Kidney epithelial cell (primary cell): ENCODE data around the gene GRM7. TPM values are rescaled to one million over a fixed set of nuclear protein-coding genes. Genes with fewer than 3 reads are reported as not detected.

Experiments
- DNase-seq: peaks from one replicate; pipeline ENCODE4 v3.0.0-alpha.2; 2010; ENCODE audit warnings: low read depth
- H3K27me3 ChIP-seq: 2 replicates; pipeline ENCODE4 v1.6.0; 2011; ENCODE audit warnings: low read length; ENCODE audit not compliant: control insufficient read depth, insufficient read depth
- H3K36me3 ChIP-seq: 2 replicates; pipeline ENCODE4 v1.5.1; 2011; ENCODE audit warnings: low read length; ENCODE audit not compliant: control insufficient read depth, insufficient read depth
- H3K4me3 ChIP-seq: 2 replicates; pipeline ENCODE4 v1.5.1; 2011; ENCODE audit warnings: low read depth, mild to moderate bottlenecking, control low read depth, low read length
- total RNA-seq: library from RNA; depleted of rRNA; stranded (reverse); fragments of >200 nt; gene quantifications from 2 replicates; pipeline ENCODE4 v1.2.3, GENCODE V29; 2015
- TF ChIP-seq, protein P1 (sequence below): IDR thresholded peaks from 2 replicates; pipeline ENCODE4 v1.5.1; 2011; ENCODE audit warnings: mild to moderate bottlenecking, moderate library complexity, low read length, control low read depth, inconsistent platforms; ENCODE audit not compliant: insufficient read depth, poor library complexity, severe bottlenecking

GRM7 gene
- total RNA-seq, 1 donor from 2014 or later, result 0.17 TPM

- no peaks in the 10 kb centered on the region for H3K27me3 ChIP-seq
- no peak for DNase-seq
- no peak overlapping the region for H3K4me3 ChIP-seq
- TF ChIP-seq, protein P1, sequence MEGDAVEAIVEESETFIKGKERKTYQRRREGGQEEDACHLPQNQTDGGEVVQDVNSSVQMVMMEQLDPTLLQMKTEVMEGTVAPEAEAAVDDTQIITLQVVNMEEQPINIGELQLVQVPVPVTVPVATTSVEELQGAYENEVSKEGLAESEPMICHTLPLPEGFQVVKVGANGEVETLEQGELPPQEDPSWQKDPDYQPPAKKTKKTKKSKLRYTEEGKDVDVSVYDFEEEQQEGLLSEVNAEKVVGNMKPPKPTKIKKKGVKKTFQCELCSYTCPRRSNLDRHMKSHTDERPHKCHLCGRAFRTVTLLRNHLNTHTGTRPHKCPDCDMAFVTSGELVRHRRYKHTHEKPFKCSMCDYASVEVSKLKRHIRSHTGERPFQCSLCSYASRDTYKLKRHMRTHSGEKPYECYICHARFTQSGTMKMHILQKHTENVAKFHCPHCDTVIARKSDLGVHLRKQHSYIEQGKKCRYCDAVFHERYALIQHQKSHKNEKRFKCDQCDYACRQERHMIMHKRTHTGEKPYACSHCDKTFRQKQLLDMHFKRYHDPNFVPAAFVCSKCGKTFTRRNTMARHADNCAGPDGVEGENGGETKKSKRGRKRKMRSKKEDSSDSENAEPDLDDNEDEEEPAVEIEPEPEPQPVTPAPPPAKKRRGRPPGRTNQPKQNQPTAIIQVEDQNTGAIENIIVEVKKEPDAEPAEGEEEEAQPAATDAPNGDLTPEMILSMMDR, result no peak
- H3K36me3 ChIP-seq, result no peaks in the 10 kb centered on the region
Observed at GRCh38 chr3:6878731-6879130, 17.8 kb downstream of the GRM7 start.

- TF ChIP-seq, protein P1, result no peak
- Histone ChIP-seq H3K36me3 (no peaks in the 10 kb centered on the region), H3K27me3 (no peaks in the 10 kb centered on the region), H3K4me3 (no peak overlapping the region)
- no peak for DNase-seq
Observed at GRCh38 chr3:6912240-6912639, 51.3 kb downstream of the GRM7 start.

- DNase-seq, result no peak
Observed at GRCh38 chr3:6915898-6916297, 55.0 kb downstream of the GRM7 start.

DNA sequence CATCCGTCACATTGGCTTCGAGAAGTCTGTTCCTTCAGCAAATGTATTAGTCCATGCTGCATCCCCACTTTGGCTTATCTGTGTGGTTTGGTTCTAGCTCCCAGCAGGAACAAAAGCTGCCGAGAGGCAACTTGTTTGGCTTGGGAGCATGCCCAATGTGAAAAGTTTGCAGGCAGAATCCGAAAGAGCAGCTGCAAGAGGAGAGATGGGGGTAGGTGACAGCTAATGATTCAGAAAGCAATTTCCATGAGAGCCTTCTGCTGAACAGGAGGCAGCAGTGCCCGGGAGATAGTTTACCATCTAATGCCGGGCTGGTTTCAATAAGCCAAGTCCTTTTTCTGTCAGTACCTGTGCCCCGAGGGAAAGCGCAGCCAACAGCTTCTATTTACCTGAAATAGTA is 60.2 kb downstream of the GRM7 start:
- H3K4me3 ChIP-seq, result no peak overlapping the region
- no peaks in the 10 kb centered on the region for H3K27me3 ChIP-seq
- H3K36me3 ChIP-seq, result no peaks in the 10 kb centered on the region
- TF ChIP-seq, protein P1, result no peak
- DNase-seq, result no peak

More at GRCh38 chr3:6915898-6916297, 55.0 kb downstream of the GRM7 start:
- Histone ChIP-seq H3K27me3 (no peaks in the 10 kb centered on the region), H3K4me3 (no peak overlapping the region), H3K36me3 (no peaks in the 10 kb centered on the region)
- TF ChIP-seq, protein P1, result no peak

DNA sequence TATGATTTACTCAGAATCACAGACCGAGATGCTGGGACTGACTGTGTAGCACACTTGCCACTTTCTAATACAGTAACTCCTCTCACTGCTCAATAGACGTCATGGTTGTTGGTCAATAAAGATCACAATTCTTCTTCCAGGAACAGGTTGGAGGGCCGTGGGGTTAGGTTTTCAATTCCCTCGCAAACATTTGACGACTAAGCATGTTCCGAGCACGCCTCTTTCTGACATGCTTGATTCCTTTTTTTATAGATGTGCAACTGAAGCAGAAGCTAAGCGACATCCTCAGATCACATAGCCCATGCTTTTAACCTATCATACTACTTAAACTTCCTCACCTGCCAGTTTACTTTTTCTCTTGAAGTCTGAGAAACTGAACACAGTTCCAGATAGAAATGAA is 61.0 kb downstream of the GRM7 start:
- Histone ChIP-seq H3K27me3 (no peaks in the 10 kb centered on the region), H3K4me3 (no peak overlapping the region), H3K36me3 (no peaks in the 10 kb centered on the region)
- TF ChIP-seq, protein P1, result no peak
- DNase-seq, result no peak

DNA sequence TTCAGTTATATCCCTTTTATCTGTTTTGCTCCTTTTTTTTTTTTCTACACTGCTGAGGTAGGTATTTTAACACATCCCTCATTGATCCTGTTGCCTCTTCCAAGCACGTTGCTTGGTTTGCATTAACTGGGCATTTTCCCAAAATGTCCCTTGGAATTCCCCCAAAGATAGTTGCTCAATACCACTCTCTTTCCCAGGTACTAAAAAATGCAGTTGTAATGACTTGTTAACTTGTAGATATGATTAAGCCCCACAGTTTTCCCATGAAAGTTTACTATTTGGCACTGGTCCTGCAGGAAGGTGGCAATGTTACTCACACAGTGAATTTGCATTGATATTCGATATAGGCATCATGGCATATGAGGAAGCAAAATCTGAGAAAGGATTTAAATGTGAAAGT is 67.1 kb downstream of the GRM7 start:
- peak; percentile 29 for DNase-seq
- H3K4me3 ChIP-seq, result no peak overlapping the region
- H3K36me3 ChIP-seq, result no peaks in the 10 kb centered on the region
- TF ChIP-seq, protein P1, result no peak
- H3K27me3 ChIP-seq, result no peaks in the 10 kb centered on the region
